Tongue (tissue), 1 donor: Measurements from ENCODE around the gene ZKSCAN5. TPM values are rescaled to one million over a fixed set of nuclear protein-coding genes. Genes with fewer than 3 reads are reported as not detected.

Experiments used
- total RNA-seq: library from RNA; depleted of rRNA; stranded (reverse); fragments of >200 nt; gene quantifications from one replicate; pipeline ENCODE4 v1.2.3, GENCODE V29; 2014

Gene ZKSCAN5
- total RNA-seq, 1 donor from 2014 or later, result 11.9 TPM

Other genes with a start within 250 kb of the ZKSCAN5 start
- gene MYH16, start 231.8 kb upstream of the ZKSCAN5 start, total RNA-seq, result not detected
- gene ARPC1A, start 178.8 kb upstream of the ZKSCAN5 start, total RNA-seq, result 60.1 TPM
- 52.4 TPM for gene ARPC1B, start 129.9 kb upstream of the ZKSCAN5 start, total RNA-seq
- gene PDAP1, start 96.1 kb upstream of the ZKSCAN5 start, total RNA-seq, result 49.6 TPM
- gene BUD31, start 95.7 kb upstream of the ZKSCAN5 start, total RNA-seq, result 35.9 TPM
- gene PTCD1, start 65.9 kb upstream of the ZKSCAN5 start, total RNA-seq, result 6.8 TPM
- gene CPSF4, start 65.7 kb upstream of the ZKSCAN5 start, total RNA-seq, result 26.3 TPM
- 769 TPM for gene ATP5MF, start 38.5 kb upstream of the ZKSCAN5 start, total RNA-seq
- 15.7 TPM for gene ZNF789, start 31.8 kb upstream of the ZKSCAN5 start, total RNA-seq
- gene ZNF394, start 4.4 kb upstream of the ZKSCAN5 start, total RNA-seq, result 31.0 TPM
- gene FAM200A, start 47.5 kb downstream of the ZKSCAN5 start, total RNA-seq, result 7.3 TPM
- gene ZNF655, start 54.0 kb downstream of the ZKSCAN5 start, total RNA-seq, result 106 TPM
- not detected for gene TMEM225B, start 93.6 kb downstream of the ZKSCAN5 start, total RNA-seq
- 14.3 TPM for gene ZSCAN25, start 112.3 kb downstream of the ZKSCAN5 start, total RNA-seq
- gene CYP3A5, start 175.3 kb downstream of the ZKSCAN5 start, total RNA-seq, result 38.5 TPM
- gene CYP3A7, start 230.5 kb downstream of the ZKSCAN5 start, total RNA-seq, result 0.21 TPM